HepG2 (cell line): ENCODE results near the gene POLR1G. TPM values are rescaled to one million over a fixed set of nuclear protein-coding genes. Genes with fewer than 3 reads are reported as not detected.

ENCODE experiments used
- CREB1 ChIP-seq, 2 experiments: fragments of 450-650 bp in 1 of 2; IDR thresholded peaks; 2 replicates each; pipeline ENCODE4 v1.6.1; 2016 to 2017; ENCODE audit warnings: control low read depth in 1 of 2, mild to moderate bottlenecking in 1 of 2, missing compliant biosample characterization in 1 of 2, missing genetic modification characterization in 1 of 2
- GLI4 ChIP-seq: sonication (generic); formaldehyde crosslinking; IDR thresholded peaks from 2 replicates; pipeline ENCODE4 v1.5.1; 2020; ENCODE audit warnings: missing genetic modification reagents, mild to moderate bottlenecking, moderate library complexity, borderline replicate concordance
- KAT8 ChIP-seq: IDR thresholded peaks from 2 replicates; pipeline ENCODE4 v1.6.1; 2016; ENCODE audit warnings: missing genetic modification reagents, missing compliant biosample characterization
- KDM2A ChIP-seq: sonication (generic); formaldehyde crosslinking; IDR thresholded peaks from 2 replicates; pipeline ENCODE4 v1.4.0; 2020; ENCODE audit warnings: low read depth, missing genetic modification reagents, borderline replicate concordance
- MAFG ChIP-seq: sonication (generic); formaldehyde crosslinking; IDR thresholded peaks from 2 replicates; pipeline ENCODE4 v1.5.1; 2020; ENCODE audit warnings: mild to moderate bottlenecking, missing genetic modification reagents
- MAFK ChIP-seq, 2 experiments: IDR thresholded peaks in 1 of 2; conservative IDR thresholded peaks in 1 of 2; 2 replicates each; pipeline ENCODE4 v1.6.1; 2011; ENCODE audit warnings: improper control_type of control experiment in 2 of 2, low read length in 2 of 2
- NAIF1 ChIP-seq: sonication (generic); formaldehyde crosslinking; IDR thresholded peaks from 2 replicates; pipeline ENCODE4 v1.5.0; 2020; ENCODE audit warnings: mild to moderate bottlenecking, missing genetic modification reagents, borderline replicate concordance
- NCOA1 ChIP-seq: sonication (generic); formaldehyde crosslinking; IDR thresholded peaks from 2 replicates; pipeline ENCODE4 v1.9.0; 2021; ENCODE audit warnings: missing genetic modification reagents
- NFKB2 ChIP-seq: sonication (generic); formaldehyde crosslinking; IDR thresholded peaks from 2 replicates; pipeline ENCODE4 v1.4.0; 2020; ENCODE audit warnings: missing genetic modification reagents, borderline replicate concordance
- NFYB ChIP-seq: sonication (generic); formaldehyde crosslinking; IDR thresholded peaks from 2 replicates; pipeline ENCODE4 v1.4.0; 2020; ENCODE audit warnings: missing genetic modification reagents
- RBFOX2 ChIP-seq: fragments of 200-400 bp; formaldehyde crosslinking; IDR thresholded peaks from 2 replicates; pipeline ENCODE4 v1.6.1; 2017; ENCODE audit warnings: low read depth, mild to moderate bottlenecking, low read length
- SP1 ChIP-seq, 2 experiments: fragments of 450-650 bp in 1 of 2; sonication (generic) in 1 of 2; formaldehyde crosslinking in 1 of 2; IDR thresholded peaks; 2 replicates each; pipeline versions ENCODE4 v1.4.0 to v1.6.1; 2016 to 2020; ENCODE audit warnings: missing genetic modification reagents in 1 of 2
- SP4 ChIP-seq: sonication (generic); formaldehyde crosslinking; IDR thresholded peaks from 2 replicates; pipeline ENCODE4 v1.8.1; 2023; ENCODE audit warnings: mild to moderate bottlenecking, missing genetic modification reagents
- ZFX ChIP-seq: sonication (generic); formaldehyde crosslinking; IDR thresholded peaks from 2 replicates; pipeline ENCODE4 v1.4.0; 2020; ENCODE audit warnings: mild to moderate bottlenecking, low read depth, missing genetic modification reagents, moderate library complexity
- ZNF205 ChIP-seq: IDR thresholded peaks from 2 replicates; pipeline ENCODE4 v1.6.1; 2018; ENCODE audit warnings: missing biosample characterization, missing genetic modification reagents
- ZNF256 ChIP-seq: sonication (generic); formaldehyde crosslinking; conservative IDR thresholded peaks from 2 replicates; pipeline ENCODE4 v1.4.0; 2020; ENCODE audit warnings: missing genetic modification reagents
- ZNF430 ChIP-seq: sonication (generic); formaldehyde crosslinking; IDR thresholded peaks from 2 replicates; pipeline ENCODE4 v1.9.0; 2021; ENCODE audit warnings: mild to moderate bottlenecking, missing genetic modification reagents
- ZNF44 ChIP-seq: sonication (generic); formaldehyde crosslinking; IDR thresholded peaks from 2 replicates; pipeline ENCODE4 v1.5.1; 2020; ENCODE audit warnings: mild to moderate bottlenecking, missing genetic modification reagents
- ZNF562 ChIP-seq: sonication (generic); formaldehyde crosslinking; IDR thresholded peaks from 2 replicates; pipeline ENCODE4 v1.8.0; 2022; ENCODE audit warnings: missing genetic modification reagents, borderline replicate concordance
- ZNF598 ChIP-seq: sonication (generic); formaldehyde crosslinking; IDR thresholded peaks from 2 replicates; pipeline ENCODE4 v1.5.1; 2020; ENCODE audit warnings: mild to moderate bottlenecking, missing genetic modification reagents, borderline replicate concordance
- polyA plus RNA-seq, 8 experiments: library from polyadenylated mRNA; depleted of rRNA in 3 of 8; stranded (reverse) in 7 of 8; unstranded in 1 of 8; fragments of >200 nt; fragmentation: Illumina TruSeq in 4 of 8; extraction: Trizol in 4 of 8; gene quantifications; 2 replicates each; pipeline versions ENCODE4 v1.2.1 to v1.2.3, GENCODE V29; 2011 to 2016; ENCODE audit warnings: low read depth in 4 of 8, missing spikeins in 1 of 8, mixed read lengths in 1 of 8; ENCODE audit not compliant: insufficient read depth in 1 of 8
- total RNA-seq, 5 experiments: library from RNA; depleted of rRNA; stranded (reverse); fragments of >200 nt; fragmentation: Illumina TruSeq; extraction: Trizol; gene quantifications; 2 replicates each; pipeline ENCODE4 v1.2.3, GENCODE V29; 2016; ENCODE audit warnings: low read depth in 1 of 5
- TF ChIP-seq, protein P1 (sequence below): sonication (generic); formaldehyde crosslinking; IDR thresholded peaks from 2 replicates; pipeline ENCODE4 v1.4.0; 2020; ENCODE audit warnings: mild to moderate bottlenecking, low read depth, missing genetic modification reagents
- TF ChIP-seq, protein P2 (sequence below): sonication (generic); formaldehyde crosslinking; IDR thresholded peaks from 2 replicates; pipeline ENCODE4 v1.8.1; 2023; ENCODE audit warnings: missing genetic modification reagents, inconsistent platforms, borderline replicate concordance
- TF ChIP-seq, protein P3 (sequence below): IDR thresholded peaks from 2 replicates; pipeline ENCODE4 v1.6.1; 2016; ENCODE audit warnings: missing genetic modification reagents, missing compliant biosample characterization
- TF ChIP-seq, protein P4 (sequence below), 2 experiments: IDR thresholded peaks; 2 replicates each; pipeline ENCODE4 v1.6.1; 2011 to 2012; ENCODE audit warnings: low read length in 2 of 2, borderline replicate concordance in 1 of 2, low read depth in 1 of 2, mild to moderate bottlenecking in 1 of 2, moderate library complexity in 1 of 2

Gene POLR1G
- total and polyA plus RNA-seq, 2 of the 13 experiments (the other 11 are each of a cell fraction or from before 2014, with no cell fraction given): 3.5 to 20.8 TPM

DNA sequence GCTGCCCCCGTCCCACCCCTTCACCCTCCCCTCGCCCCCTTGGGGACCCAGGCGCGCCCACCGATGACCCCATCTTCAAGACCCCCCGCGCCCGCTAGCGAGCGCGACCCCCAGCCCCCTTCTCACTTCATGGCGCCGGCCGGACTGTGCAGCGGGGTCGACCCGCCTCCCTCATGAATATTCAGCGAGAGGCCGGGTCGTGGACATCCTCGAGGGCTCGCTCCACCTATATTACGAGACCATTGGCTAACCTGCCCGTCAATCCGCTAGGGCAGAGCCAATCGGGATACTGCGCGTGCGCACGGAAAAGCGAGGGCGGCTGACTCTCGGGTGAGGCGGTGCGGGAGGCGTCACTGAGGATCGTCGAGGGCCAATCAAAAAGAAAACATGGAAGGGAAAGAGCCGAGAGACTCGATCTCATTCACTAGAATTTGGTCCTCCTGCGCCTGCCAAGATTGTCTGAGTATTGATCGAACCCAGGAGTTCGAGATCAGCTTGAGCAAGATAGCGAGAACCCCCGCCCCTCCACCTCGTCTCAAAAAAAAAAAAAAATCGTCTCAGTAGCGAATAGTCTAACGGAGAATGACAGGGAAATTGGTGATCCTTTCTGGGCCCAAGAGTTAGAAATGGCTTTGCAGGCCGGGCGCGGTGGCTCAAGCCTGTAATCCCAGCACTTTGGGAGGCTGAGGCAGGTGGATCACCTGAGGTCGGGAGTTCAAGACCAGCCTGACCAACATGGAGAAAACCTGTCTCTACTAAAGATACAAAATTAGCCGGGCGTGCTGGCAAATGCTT lies 35.8 kb upstream of the POLR1G start, which contains the start of gene ERCC2 (continued):
- TF ChIP-seq, protein P1, sequence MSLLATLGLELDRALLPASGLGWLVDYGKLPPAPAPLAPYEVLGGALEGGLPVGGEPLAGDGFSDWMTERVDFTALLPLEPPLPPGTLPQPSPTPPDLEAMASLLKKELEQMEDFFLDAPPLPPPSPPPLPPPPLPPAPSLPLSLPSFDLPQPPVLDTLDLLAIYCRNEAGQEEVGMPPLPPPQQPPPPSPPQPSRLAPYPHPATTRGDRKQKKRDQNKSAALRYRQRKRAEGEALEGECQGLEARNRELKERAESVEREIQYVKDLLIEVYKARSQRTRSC (CRISPR knock-in tag): no peak
- 0 out of 2 replicates have a peak, but pooled peaks have one; percentile 48 for TF ChIP-seq RBFOX2
- TF ChIP-seq ZNF598: no peak
- TF ChIP-seq, protein P2, sequence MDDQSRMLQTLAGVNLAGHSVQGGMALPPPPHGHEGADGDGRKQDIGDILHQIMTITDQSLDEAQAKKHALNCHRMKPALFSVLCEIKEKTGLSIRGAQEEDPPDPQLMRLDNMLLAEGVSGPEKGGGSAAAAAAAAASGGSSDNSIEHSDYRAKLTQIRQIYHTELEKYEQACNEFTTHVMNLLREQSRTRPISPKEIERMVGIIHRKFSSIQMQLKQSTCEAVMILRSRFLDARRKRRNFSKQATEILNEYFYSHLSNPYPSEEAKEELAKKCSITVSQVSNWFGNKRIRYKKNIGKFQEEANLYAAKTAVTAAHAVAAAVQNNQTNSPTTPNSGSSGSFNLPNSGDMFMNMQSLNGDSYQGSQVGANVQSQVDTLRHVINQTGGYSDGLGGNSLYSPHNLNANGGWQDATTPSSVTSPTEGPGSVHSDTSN: peak; percentile 98; the same call in 1 of the 2 replicates
- TF ChIP-seq ZNF44: no peak
- TF ChIP-seq ZFX: peak; percentile 69
- TF ChIP-seq ZNF205 (CRISPR knock-in tag): no peak
- TF ChIP-seq KAT8 (CRISPR knock-in tag): peak; percentile 41; the same call in 1 of the 2 replicates
- 0 out of 2 replicates have a peak, but pooled peaks have one; percentile 33 for TF ChIP-seq ZNF430 (CRISPR knock-in tag)
- TF ChIP-seq NCOA1 (CRISPR knock-in tag): no peak
- TF ChIP-seq CREB1 (IDR thresholded peaks at IDR 0.05): peak; percentile 83
- peak; percentile 81 for TF ChIP-seq CREB1 (CRISPR knock-in tag; IDR thresholded peaks at IDR 0.05)
- TF ChIP-seq MAFK (conservative IDR thresholded peaks at IDR 0.05 in 1 of 2, IDR thresholded peaks at IDR 0.05 in 1 of 2; ENCODE audit: low read length in 2 of 2): no peak
- TF ChIP-seq, protein P3, sequence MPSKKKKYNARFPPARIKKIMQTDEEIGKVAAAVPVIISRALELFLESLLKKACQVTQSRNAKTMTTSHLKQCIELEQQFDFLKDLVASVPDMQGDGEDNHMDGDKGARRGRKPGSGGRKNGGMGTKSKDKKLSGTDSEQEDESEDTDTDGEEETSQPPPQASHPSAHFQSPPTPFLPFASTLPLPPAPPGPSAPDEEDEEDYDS: peak; percentile 79
- TF ChIP-seq NFYB (CRISPR knock-in tag): peak; percentile 96
- TF ChIP-seq NAIF1 (CRISPR knock-in tag): no peak
- TF ChIP-seq GLI4 (CRISPR knock-in tag): peak; percentile 75; the same call in 1 of the 2 replicates
- TF ChIP-seq NFKB2 (CRISPR knock-in tag): 0 out of 2 replicates have a peak, but pooled peaks have one; percentile 8
- no peak for TF ChIP-seq ZNF256 (CRISPR knock-in tag)
- no peak for TF ChIP-seq MAFG (CRISPR knock-in tag)
- TF ChIP-seq ZNF562: no peak
- TF ChIP-seq SP4: peak; percentile 95
- no peak for TF ChIP-seq SP1 (IDR thresholded peaks at IDR 0.05)
- peak; percentile 78 for TF ChIP-seq SP1 (CRISPR knock-in tag; IDR thresholded peaks at IDR 0.05)
- TF ChIP-seq KDM2A (CRISPR knock-in tag): peak; percentile 10; the same call in 1 of the 2 replicates
- TF ChIP-seq, protein P4, sequence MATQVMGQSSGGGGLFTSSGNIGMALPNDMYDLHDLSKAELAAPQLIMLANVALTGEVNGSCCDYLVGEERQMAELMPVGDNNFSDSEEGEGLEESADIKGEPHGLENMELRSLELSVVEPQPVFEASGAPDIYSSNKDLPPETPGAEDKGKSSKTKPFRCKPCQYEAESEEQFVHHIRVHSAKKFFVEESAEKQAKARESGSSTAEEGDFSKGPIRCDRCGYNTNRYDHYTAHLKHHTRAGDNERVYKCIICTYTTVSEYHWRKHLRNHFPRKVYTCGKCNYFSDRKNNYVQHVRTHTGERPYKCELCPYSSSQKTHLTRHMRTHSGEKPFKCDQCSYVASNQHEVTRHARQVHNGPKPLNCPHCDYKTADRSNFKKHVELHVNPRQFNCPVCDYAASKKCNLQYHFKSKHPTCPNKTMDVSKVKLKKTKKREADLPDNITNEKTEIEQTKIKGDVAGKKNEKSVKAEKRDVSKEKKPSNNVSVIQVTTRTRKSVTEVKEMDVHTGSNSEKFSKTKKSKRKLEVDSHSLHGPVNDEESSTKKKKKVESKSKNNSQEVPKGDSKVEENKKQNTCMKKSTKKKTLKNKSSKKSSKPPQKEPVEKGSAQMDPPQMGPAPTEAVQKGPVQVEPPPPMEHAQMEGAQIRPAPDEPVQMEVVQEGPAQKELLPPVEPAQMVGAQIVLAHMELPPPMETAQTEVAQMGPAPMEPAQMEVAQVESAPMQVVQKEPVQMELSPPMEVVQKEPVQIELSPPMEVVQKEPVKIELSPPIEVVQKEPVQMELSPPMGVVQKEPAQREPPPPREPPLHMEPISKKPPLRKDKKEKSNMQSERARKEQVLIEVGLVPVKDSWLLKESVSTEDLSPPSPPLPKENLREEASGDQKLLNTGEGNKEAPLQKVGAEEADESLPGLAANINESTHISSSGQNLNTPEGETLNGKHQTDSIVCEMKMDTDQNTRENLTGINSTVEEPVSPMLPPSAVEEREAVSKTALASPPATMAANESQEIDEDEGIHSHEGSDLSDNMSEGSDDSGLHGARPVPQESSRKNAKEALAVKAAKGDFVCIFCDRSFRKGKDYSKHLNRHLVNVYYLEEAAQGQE (IDR thresholded peaks at IDR 0.05; ENCODE audit: borderline replicate concordance in 1 of 2, low read depth in 1 of 2, low read length in 2 of 2): no peak
